ENCODE measurements around the gene FSTL4.

- no peak for TF ChIP-seq CTCF (IDR thresholded peaks at IDR 0.05; ENCODE audit: poor library complexity)
- TF ChIP-seq EZH2phosphoT487 (IDR thresholded peaks at IDR 0.05; ENCODE audit: low read depth, severe bottlenecking, unreplicated experiment) = no peak
Observed at GRCh38 chr5:133478199-133478985, 133.9 kb downstream of the FSTL4 start.
